GM20431 (cell line): ENCODE measurements around the gene ZDHHC14.

Experiments used
- in situ Hi-C: fragments of 300-500 bp; cut with MseI, MboI; formaldehyde crosslinking; loops from one replicate; pipeline ENCODE4 v1.15.0; 2020; ENCODE audit warnings: low sequenced_read_pairs; ENCODE audit not compliant: unreplicated experiment

The ZDHHC14 gene

DNA sequence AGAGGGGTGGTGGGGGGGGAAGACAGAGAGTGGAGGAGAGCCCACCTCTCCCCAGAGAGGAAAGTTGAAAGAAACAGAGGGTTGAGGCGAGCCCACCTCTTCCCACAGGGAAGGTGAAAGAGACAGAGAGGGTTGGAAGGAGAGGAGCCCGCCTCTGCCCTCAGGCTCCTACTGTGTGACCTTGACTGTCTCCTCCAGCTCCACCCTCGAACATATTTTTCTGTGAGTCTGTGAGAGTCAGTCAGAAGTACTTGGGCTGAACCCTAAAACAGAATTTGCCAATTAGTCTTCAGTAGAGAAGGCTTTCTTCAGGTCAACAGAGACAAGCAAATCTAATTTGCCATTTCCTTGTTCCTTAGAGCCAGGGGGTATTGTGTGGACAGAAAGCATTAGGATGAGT is 288.3 kb downstream of the ZDHHC14 start:
- in situ Hi-C loops = no loop called here

GRCh38 chr6:157669747-157670216 is 288.8 kb downstream of the ZDHHC14 start:
- in situ Hi-C loops = no loop called here

DNA sequence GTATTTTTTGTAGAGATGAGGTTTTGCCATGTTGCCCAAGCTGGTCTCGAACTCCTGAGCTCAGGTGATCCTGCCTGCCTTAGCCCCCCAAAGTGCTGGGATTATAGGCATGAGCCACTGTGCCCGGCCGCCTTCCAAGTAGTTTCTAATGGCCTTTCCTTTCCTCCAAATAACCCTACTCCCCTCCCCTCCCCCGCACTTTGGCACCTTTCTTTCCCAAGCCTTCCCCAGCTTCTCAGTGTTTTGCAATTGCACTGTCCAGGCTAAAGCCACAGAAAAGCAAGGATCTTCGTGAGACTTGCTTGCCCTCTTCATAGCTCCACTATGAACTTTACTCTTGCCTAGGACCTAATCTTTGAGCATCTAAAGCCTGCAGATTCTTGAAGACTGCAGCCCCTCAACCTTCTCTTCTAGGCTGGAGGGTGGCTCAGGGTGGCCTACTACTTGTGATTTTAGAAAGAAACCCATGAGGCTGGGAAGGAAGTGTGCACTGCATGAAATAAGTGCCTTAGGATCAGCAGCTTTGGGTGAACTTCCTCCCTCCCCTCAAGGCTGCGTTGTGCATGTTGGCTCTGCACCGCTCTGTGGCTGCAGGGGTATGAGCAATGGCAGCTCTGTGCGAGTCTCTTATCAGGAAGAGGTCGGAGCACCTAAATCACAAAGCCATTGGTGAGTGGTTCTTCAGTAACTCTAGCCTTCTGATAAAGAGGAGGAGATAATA is 289.6 kb downstream of the ZDHHC14 start:
- in situ Hi-C loops = no loop called here

- in situ Hi-C loops = no loop called here
Measured at GRCh38 chr6:157672726-157673412, 291.9 kb downstream of the ZDHHC14 start.

GRCh38 chr6:157673596-157673995 is 292.6 kb downstream of the ZDHHC14 start:
- in situ Hi-C loops = no loop called here

DNA sequence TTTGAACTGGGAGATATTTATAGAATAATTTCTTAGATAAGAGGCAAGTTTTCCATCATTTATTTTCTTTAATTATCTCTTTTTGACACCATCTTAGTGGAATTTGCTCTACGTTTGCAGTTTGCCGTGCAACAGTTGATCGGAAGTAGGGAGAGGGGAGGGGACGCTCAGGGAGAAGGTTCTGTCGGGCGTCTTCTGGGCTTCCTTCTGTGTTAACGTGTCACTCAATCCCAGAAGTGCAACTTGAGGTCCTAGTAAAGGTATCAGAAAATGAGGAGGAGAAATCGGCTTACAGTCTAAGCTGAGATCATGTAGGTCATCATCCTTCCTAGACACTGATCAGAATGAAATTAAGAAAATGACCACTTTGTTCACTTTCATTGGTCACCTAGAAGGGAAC is 293.1 kb downstream of the ZDHHC14 start:
- in situ Hi-C loops = no loop called here

GRCh38 chr6:157675831-157676230 is 294.8 kb downstream of the ZDHHC14 start:
- in situ Hi-C loops = no loop called here

- in situ Hi-C loops = no loop called here
Measured at GRCh38 chr6:157676241-157676640, 295.3 kb downstream of the ZDHHC14 start.

DNA sequence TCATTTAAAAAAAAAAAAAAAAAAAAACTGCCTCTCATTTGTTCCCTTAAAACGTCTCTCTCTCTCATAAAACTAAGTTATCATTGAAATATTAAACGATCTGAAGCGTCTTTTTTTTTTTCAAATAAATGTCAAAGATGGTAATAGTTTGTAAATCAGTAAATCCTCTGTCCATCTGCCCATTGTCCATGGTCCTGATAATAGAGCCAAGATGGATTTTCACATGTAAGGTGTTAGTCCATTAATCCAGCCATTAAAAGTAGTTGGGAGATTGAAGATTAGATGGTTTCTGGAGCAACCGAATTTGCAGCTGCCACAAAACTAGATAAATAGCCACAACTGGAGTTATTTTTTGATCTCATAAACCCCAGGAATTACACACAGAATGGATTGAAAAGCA is 296.2 kb downstream of the ZDHHC14 start:
- in situ Hi-C loops = no loop called here

DNA sequence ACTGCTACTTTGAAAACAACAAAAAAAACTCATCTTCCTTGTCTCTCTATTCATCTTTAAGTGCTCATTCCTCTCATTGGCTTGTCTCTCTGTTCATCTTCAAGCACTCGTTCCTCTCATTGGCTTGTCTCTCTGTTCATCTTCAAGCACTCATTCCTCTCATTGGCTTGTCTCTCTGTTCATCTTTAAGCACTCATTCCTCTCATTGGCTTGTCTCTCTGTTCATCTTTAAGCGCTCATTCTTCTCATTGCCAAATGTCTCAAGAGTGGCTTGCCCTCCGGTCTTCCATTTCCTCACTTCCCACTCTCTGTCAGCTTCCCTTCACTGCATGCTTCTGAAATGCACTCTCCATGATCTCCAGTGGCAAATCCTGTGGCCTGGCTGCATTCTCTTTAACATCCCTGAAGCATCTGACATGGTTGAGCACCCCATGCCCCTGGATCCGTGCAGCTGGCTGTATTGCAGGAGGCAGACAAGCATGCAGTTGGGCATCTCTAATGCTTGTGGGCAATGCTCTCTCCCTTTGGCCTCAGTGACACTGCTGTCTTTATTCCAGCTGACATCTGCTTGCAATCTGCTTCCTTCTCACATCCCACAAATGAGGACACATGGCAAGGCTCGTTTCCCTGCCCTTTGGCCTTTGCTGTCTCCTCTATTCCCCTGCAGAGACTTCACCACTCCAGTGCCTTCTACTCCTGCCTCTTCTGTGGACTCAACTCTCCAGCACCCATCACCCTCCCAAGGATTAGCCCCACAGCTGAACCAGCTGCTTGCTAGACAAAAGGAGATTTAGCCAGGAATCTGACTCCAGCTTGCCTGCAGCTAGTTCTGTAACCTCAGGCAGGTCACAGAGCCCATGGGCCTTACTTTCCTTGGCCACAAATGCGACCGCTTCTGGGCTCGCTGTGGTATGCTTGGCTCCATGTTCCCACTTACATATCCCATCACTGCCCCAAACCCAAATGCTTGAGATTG is 298.9 kb downstream of the ZDHHC14 start:
- in situ Hi-C loops = no loop called here

GRCh38 chr6:157681041-157681650 is 300.2 kb downstream of the ZDHHC14 start:
- in situ Hi-C loops = no loop called here

DNA sequence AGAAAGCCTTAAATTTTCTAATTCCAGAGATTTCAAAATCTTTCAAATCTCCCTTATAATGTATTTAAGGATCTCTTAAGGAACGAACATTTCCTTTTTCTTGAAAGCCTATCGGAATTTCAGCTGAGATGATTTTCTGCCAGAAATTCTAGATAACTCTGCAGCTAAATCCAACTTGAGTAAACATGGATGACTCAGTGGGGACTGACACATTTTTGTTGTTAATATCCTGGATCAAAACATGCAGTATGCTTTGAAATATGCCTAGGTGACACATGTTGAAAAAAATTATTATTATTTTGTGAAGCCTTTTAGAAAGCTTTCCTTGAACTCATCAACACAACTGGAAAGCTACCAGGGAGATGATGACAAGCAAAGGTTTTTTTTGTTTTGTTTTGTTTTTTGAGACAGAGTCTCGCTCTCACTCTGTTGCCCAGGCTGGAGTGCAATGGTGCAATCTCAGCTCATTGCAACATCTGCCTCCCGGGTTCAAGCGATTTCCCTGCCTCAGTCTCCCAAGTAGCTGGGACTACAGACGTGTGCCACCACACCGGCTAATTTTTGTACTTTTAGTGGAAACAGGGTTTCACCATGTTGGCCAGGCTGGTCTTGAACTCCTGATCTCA is 302.0 kb downstream of the ZDHHC14 start:
- in situ Hi-C loops = no loop called here

DNA sequence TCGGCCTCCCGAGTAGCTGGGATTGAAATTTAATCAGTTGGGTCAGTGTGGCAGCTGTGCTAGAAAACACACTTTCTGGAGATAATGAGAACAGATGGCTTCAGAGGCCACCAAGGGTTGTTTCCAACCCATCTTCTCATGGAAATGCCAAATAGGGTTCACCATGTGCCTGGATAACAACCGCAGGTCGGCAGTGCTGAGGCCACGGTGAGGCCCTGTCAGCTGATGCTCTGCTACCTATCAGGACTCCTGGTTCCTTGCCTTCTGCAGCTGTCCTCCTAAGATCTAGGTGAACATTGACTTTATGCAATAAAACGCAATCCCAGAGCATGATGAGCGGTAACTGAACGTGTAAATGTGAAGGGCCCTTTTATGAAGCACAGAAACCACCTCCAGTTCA is 302.7 kb downstream of the ZDHHC14 start:
- in situ Hi-C loops = no loop called here

- in situ Hi-C loops = no loop called here
Measured at GRCh38 chr6:157684620-157685299, 303.8 kb downstream of the ZDHHC14 start.

GRCh38 chr6:157685596-157686280 is 304.7 kb downstream of the ZDHHC14 start:
- in situ Hi-C loops = no loop called here

GRCh38 chr6:157688275-157688959 is 307.4 kb downstream of the ZDHHC14 start:
- in situ Hi-C loops = no loop called here

GRCh38 chr6:157688960-157689599 is 308.1 kb downstream of the ZDHHC14 start:
- in situ Hi-C loops = no loop called here

DNA sequence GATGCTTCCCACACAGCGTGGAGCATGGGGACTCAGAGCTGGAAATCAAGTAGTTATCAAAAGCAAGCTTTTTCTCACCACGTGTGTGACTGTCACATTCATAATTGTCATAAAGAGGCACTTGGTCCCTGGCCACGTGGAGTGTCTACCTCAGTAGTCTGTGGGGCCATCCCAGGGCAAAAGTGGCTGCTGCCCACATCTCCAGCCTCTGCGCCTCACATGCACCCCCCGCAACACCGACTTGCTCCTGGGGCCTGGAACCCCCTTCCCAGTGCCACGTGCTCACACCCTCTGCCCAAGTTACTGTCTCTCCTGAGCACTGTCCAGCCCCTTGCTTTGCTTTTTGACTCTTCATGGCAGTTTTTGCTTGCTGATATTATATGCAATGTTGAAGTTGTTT is 308.9 kb downstream of the ZDHHC14 start:
- in situ Hi-C loops = no loop called here
